HEK293 (cell line): ENCODE data around the gene PSMA2.

ENCODE experiments used
- CTCF ChIA-PET: fragments of 350-600 bp; formaldehyde crosslinking; extraction: SDS; loops from one replicate; lab custom pipeline; 2021; ENCODE audit warnings: antibody characterized with exemption; lab: Yijun Ruan, JAX
- POLR2A ChIA-PET: fragments of 300-600 bp; formaldehyde crosslinking; extraction: SDS; loops from one replicate; lab custom pipeline; 2020; ENCODE audit warnings: antibody characterized with exemption, inconsistent platforms; lab: Yijun Ruan, JAX
- H3K27ac ChIP-seq: fragments of 200-500 bp; sonication (Bioruptor generic); 2 replicates; pipeline ENCODE4 v1.5.1; 2014; ENCODE audit warnings: low read depth, low read length, control low read depth, inconsistent platforms; ENCODE audit errors: extremely low read depth
- H3K36me3 ChIP-seq, 2 experiments: fragments of 200-500 bp in 1 of 2; sonication (Bioruptor generic) in 1 of 2; 1 replicate in 1 of 2; 2 replicates in 1 of 2; pipeline ENCODE4 v1.5.1; 2014 to 2017; ENCODE audit warnings: inconsistent platforms in 2 of 2, low read length in 2 of 2; ENCODE audit not compliant: control insufficient read depth in 2 of 2, insufficient read depth in 1 of 2
- H3K4me1 ChIP-seq: fragments of 200-500 bp; sonication (Bioruptor generic); 2 replicates; pipeline ENCODE4 v1.5.1; 2014; ENCODE audit warnings: mild to moderate bottlenecking, low read length, inconsistent platforms; ENCODE audit not compliant: control insufficient read depth, insufficient read depth
- H3K4me3 ChIP-seq: 2 replicates; pipeline ENCODE4 v1.5.1; 2011; ENCODE audit warnings: low read depth, mild to moderate bottlenecking, control low read depth, low read length, moderate library complexity
- H3K9me3 ChIP-seq: fragments of 200-500 bp; sonication (Bioruptor generic); 2 replicates; pipeline ENCODE4 v1.5.1; 2014; ENCODE audit warnings: low read depth, low read length, inconsistent platforms; ENCODE audit not compliant: control insufficient read depth, insufficient read depth
- HOXA7 ChIP-seq: sonication (generic); formaldehyde crosslinking; IDR thresholded peaks from 2 replicates; pipeline ENCODE4 v1.8.1; 2022; ENCODE audit warnings: missing genetic modification reagents, borderline replicate concordance
- KLF1 ChIP-seq: fragments of 450-650 bp; formaldehyde crosslinking; IDR thresholded peaks from 2 replicates; pipeline ENCODE4 v1.5.1; 2016; ENCODE audit warnings: missing biosample characterization, missing genetic modification characterization
- KLF7 ChIP-seq: fragments of 450-650 bp; formaldehyde crosslinking; IDR thresholded peaks from 2 replicates; pipeline ENCODE4 v1.5.1; 2016; ENCODE audit warnings: missing biosample characterization, missing genetic modification characterization, borderline replicate concordance
- MEIS1 ChIP-seq: sonication (generic); formaldehyde crosslinking; IDR thresholded peaks from 2 replicates; pipeline ENCODE4 v1.8.1; 2022; ENCODE audit warnings: missing genetic modification reagents, mild to moderate bottlenecking, borderline replicate concordance
- SCRT1 ChIP-seq: fragments of 450-650 bp; formaldehyde crosslinking; IDR thresholded peaks from 2 replicates; pipeline ENCODE4 v1.5.1; 2016; ENCODE audit warnings: missing biosample characterization, missing genetic modification characterization, borderline replicate concordance
- TCF7L2 ChIP-seq: IDR thresholded peaks from 2 replicates; pipeline ENCODE4 v1.6.1; 2011; ENCODE audit warnings: low read depth, mild to moderate bottlenecking, inconsistent platforms, low read length, moderate library complexity, borderline replicate concordance
- ZBTB11 ChIP-seq: fragments of 450-650 bp; formaldehyde crosslinking; conservative IDR thresholded peaks from 2 replicates; pipeline ENCODE4 v1.5.1; 2016; ENCODE audit warnings: low read depth, missing biosample characterization, missing genetic modification characterization
- ZBTB17 ChIP-seq: fragments of 450-650 bp; formaldehyde crosslinking; IDR thresholded peaks from 2 replicates; pipeline ENCODE4 v1.5.1; 2016; ENCODE audit warnings: missing biosample characterization, missing genetic modification characterization
- ZFP3 ChIP-seq: fragments of 450-650 bp; formaldehyde crosslinking; IDR thresholded peaks from 2 replicates; pipeline ENCODE4 v1.5.1; 2016; ENCODE audit warnings: low read depth, missing biosample characterization, missing genetic modification characterization
- ZNF112 ChIP-seq: fragments of 450-650 bp; formaldehyde crosslinking; IDR thresholded peaks from 2 replicates; pipeline ENCODE4 v1.5.0; 2017; ENCODE audit warnings: missing biosample characterization, missing genetic modification characterization
- ZNF121 ChIP-seq: fragments of 450-650 bp; formaldehyde crosslinking; IDR thresholded peaks from 2 replicates; pipeline ENCODE4 v1.5.1; 2016; ENCODE audit warnings: missing biosample characterization, missing genetic modification characterization
- ZNF140 ChIP-seq: fragments of 450-650 bp; formaldehyde crosslinking; IDR thresholded peaks from 2 replicates; pipeline ENCODE4 v1.5.1; 2016; ENCODE audit warnings: missing biosample characterization, missing genetic modification characterization
- ZNF239 ChIP-seq: fragments of 450-650 bp; formaldehyde crosslinking; IDR thresholded peaks from 2 replicates; pipeline ENCODE4 v1.5.1; 2016; ENCODE audit warnings: missing biosample characterization, missing genetic modification characterization
- ZNF24 ChIP-seq: fragments of 450-650 bp; formaldehyde crosslinking; IDR thresholded peaks from 2 replicates; pipeline ENCODE4 v1.5.1; 2016; ENCODE audit warnings: missing biosample characterization, missing genetic modification characterization
- ZNF335 ChIP-seq: fragments of 450-650 bp; formaldehyde crosslinking; conservative IDR thresholded peaks from 2 replicates; pipeline ENCODE4 v1.5.1; 2016; ENCODE audit warnings: missing biosample characterization, missing genetic modification characterization
- ZNF394 ChIP-seq: fragments of 450-650 bp; formaldehyde crosslinking; IDR thresholded peaks from 2 replicates; pipeline ENCODE4 v1.5.1; 2016; ENCODE audit warnings: missing biosample characterization, missing genetic modification characterization, mild to moderate bottlenecking, moderate library complexity, borderline replicate concordance
- ZNF433 ChIP-seq: fragments of 450-650 bp; formaldehyde crosslinking; IDR thresholded peaks from 2 replicates; pipeline ENCODE4 v1.5.1; 2016; ENCODE audit warnings: missing biosample characterization, missing genetic modification characterization, low read depth
- ZNF449 ChIP-seq: fragments of 450-650 bp; formaldehyde crosslinking; IDR thresholded peaks from 2 replicates; pipeline ENCODE4 v1.5.1; 2017; ENCODE audit warnings: missing biosample characterization, mild to moderate bottlenecking, missing genetic modification characterization, moderate library complexity
- ZNF473 ChIP-seq: fragments of 450-650 bp; formaldehyde crosslinking; IDR thresholded peaks from 2 replicates; pipeline ENCODE4 v1.5.1; 2017; ENCODE audit warnings: missing biosample characterization, missing genetic modification characterization
- ZNF521 ChIP-seq: fragments of 450-650 bp; formaldehyde crosslinking; IDR thresholded peaks from 2 replicates; pipeline ENCODE4 v1.5.1; 2017; ENCODE audit warnings: missing biosample characterization, mild to moderate bottlenecking, missing genetic modification characterization
- ZNF571 ChIP-seq: fragments of 450-650 bp; formaldehyde crosslinking; IDR thresholded peaks from 2 replicates; pipeline ENCODE4 v1.5.0; 2017; ENCODE audit warnings: missing biosample characterization, missing genetic modification characterization
- ZNF626 ChIP-seq: fragments of 450-650 bp; sonication (Bioruptor Pico); formaldehyde crosslinking; IDR thresholded peaks from 2 replicates; pipeline ENCODE4 v1.5.1; 2018; ENCODE audit warnings: missing biosample characterization, missing genetic modification characterization, inconsistent platforms
- ZNF677 ChIP-seq: fragments of 450-650 bp; IDR thresholded peaks from 2 replicates; pipeline ENCODE4 v1.5.0; 2018; ENCODE audit warnings: missing biosample characterization, mild to moderate bottlenecking, missing genetic modification characterization, moderate library complexity
- ZNF792 ChIP-seq: fragments of 450-650 bp; formaldehyde crosslinking; IDR thresholded peaks from 2 replicates; pipeline ENCODE4 v1.5.1; 2016; ENCODE audit warnings: missing biosample characterization, missing genetic modification characterization
- ZXDB ChIP-seq: fragments of 450-650 bp; formaldehyde crosslinking; IDR thresholded peaks from 2 replicates; pipeline ENCODE4 v1.5.1; 2016; ENCODE audit warnings: missing biosample characterization, missing genetic modification characterization

PSMA2 gene

GRCh38 chr7:42930889-42931288, 1.1 kb downstream of the PSMA2 start (continued):
- TF ChIP-seq ZNF335 (tag by site-specific recombination) (0 out of 2 replicates have a peak, but pooled peaks have one; percentile 1), ZNF239 (no peak), ZNF626 (tag by site-specific recombination) (no peak), ZNF24 (tag by site-specific recombination) (no peak), ZNF394 (tag by site-specific recombination) (peak; percentile 67; the same call in 1 of the 2 replicates), ZNF792 (no peak), ZNF449 (no peak), KLF1 (no peak), ZXDB (tag by site-specific recombination) (0 out of 2 replicates have a peak, but pooled peaks have one; percentile 37), ZNF677 (tag by site-specific recombination) (no peak), SCRT1 (peak; percentile 33; the same call in 1 of the 2 replicates), TCF7L2 (no peak), HOXA7 (CRISPR knock-in tag) (no peak), ZNF140 (tag by site-specific recombination) (no peak)

DNA sequence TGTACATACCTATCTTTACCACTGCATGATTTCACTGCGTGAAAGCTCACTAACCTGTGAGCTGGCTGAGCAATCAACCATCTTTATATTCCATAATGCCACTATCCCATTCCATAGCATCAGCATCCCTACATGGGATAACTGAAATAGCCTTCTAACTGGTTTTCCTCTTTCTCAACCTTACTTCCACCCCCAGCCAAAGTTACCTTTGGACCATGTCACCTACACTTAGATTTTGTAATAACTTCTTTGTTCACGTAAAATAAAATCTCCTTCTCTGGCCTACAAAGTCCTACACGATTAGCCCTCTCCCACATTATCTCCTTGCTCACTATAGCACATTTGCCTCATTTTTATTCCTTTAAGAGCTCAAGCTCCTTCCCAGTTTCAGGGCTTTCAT, 2.5 kb downstream of the PSMA2 start:
- H3K27ac ChIP-seq = no peak overlapping the region
- no peak overlapping the region for H3K4me3 ChIP-seq
- no peak for TF ChIP-seq ZNF571
- no peak for TF ChIP-seq ZNF433 (tag by site-specific recombination)
- TF ChIP-seq MEIS1 = no peak
- TF ChIP-seq ZNF521 (tag by site-specific recombination) = no peak
- TF ChIP-seq ZNF112 (tag by site-specific recombination) = no peak
- TF ChIP-seq KLF7 = no peak
- no peak for TF ChIP-seq ZNF473 (tag by site-specific recombination)
- no peaks in the 10 kb centered on the region for H3K4me1 ChIP-seq
- CTCF ChIA-PET = interaction anchor here (0.7 to 4.4 kb wide), 3 partner anchors 44 to 989 kb away, joined by 3 to 11 read pairs (median 3); no protein-coding TSS in a partner anchor
- H3K9me3 ChIP-seq = no peaks in the 10 kb centered on the region
- POLR2A ChIA-PET = interaction anchor here (1.6 kb wide), 1 partner anchor 14 kb away, joined by 4 read pairs; no protein-coding TSS in a partner anchor
- H3K36me3 ChIP-seq = peaks cover 27 to 36% of the 10 kb centered on the region in 2 experiments

- ChIA-PET CTCF (interaction anchor here (1.4 kb wide), 1 partner anchor 179 kb away, joined by 3 read pairs; no protein-coding TSS in a partner anchor), POLR2A (interaction anchor here (1.6 kb wide), 1 partner anchor 14 kb away, joined by 4 read pairs; no protein-coding TSS in a partner anchor)
- Histone ChIP-seq H3K4me1 (no peaks in the 10 kb centered on the region), H3K27ac (no peak overlapping the region), H3K36me3 (peaks cover 33 to 37% of the 10 kb centered on the region in 2 experiments), H3K9me3 (no peaks in the 10 kb centered on the region), H3K4me3 (no peak overlapping the region)
- TF ChIP-seq ZFP3 (tag by site-specific recombination) (no peak), ZNF121 (tag by site-specific recombination) (peak; percentile 60; the same call in 1 of the 2 replicates), ZBTB17 (peak; percentile 91), ZBTB11 (tag by site-specific recombination) (no peak)
Measured at GRCh38 chr7:42928754-42929153, 3.2 kb downstream of the PSMA2 start.
